Measurements from ENCODE around the gene CLASRP.

- TF ChIP-seq CTCF (conservative IDR thresholded peaks at IDR 0.05; ENCODE audit: low read depth, low read length) (no peak), EZH2 (IDR thresholded peaks at IDR 0.05; ENCODE audit: low read length, unreplicated experiment) (no peak), EZH2phosphoT487 (IDR thresholded peaks at IDR 0.05; ENCODE audit: borderline replicate concordance, low read length) (no peak)
Observed at GRCh38 chr19:45071969-45072790, 33.3 kb downstream of the CLASRP start.

Data from PC-3 (cell line).